Loucy (cell line): Measurements from ENCODE around the gene IL12RB2.

Source experiments
- H2AFZ ChIP-seq: fragments of 200-600 bp; sonication (generic); 2 replicates; pipeline ENCODE4 v1.6.0; 2016; ENCODE audit warnings: antibody characterized with exemption, mild to moderate bottlenecking, low read length, moderate library complexity
- H3F3A ChIP-seq: fragments of 200-600 bp; 2 replicates; pipeline ENCODE4 v1.6.0; 2016; ENCODE audit warnings: antibody characterized with exemption, low read depth, mild to moderate bottlenecking
- H3K27me3 ChIP-seq: fragments of 200-600 bp; sonication (generic); 2 replicates; pipeline ENCODE4 v1.6.1; 2014; ENCODE audit warnings: low read length, mild to moderate bottlenecking; ENCODE audit not compliant: insufficient read depth, poor library complexity, severe bottlenecking
- H3K36me3 ChIP-seq: fragments of 200-600 bp; sonication (generic); 2 replicates; pipeline ENCODE4 v1.6.1; 2016; ENCODE audit warnings: low read length; ENCODE audit not compliant: insufficient read depth
- H3K4me1 ChIP-seq: fragments of 200-600 bp; sonication (generic); 2 replicates; pipeline ENCODE4 v1.5.1; 2014; ENCODE audit warnings: low read length, mild to moderate bottlenecking; ENCODE audit not compliant: insufficient read depth, poor library complexity, severe bottlenecking
- H3K4me2 ChIP-seq: fragments of 200-600 bp; sonication (generic); 2 replicates; pipeline ENCODE4 v1.6.0; 2014; ENCODE audit warnings: antibody characterized with exemption, low read length, low read depth, mild to moderate bottlenecking; ENCODE audit not compliant: poor library complexity, severe bottlenecking
- H3K4me3 ChIP-seq: fragments of 200-600 bp; sonication (generic); 2 replicates; pipeline ENCODE4 v1.5.1; 2014; ENCODE audit warnings: low read length, mild to moderate bottlenecking, mixed read lengths; ENCODE audit not compliant: poor library complexity, severe bottlenecking
- H3K79me2 ChIP-seq: fragments of 200-600 bp; sonication (generic); 2 replicates; pipeline ENCODE4 v1.6.1; 2014; ENCODE audit warnings: low read length; ENCODE audit not compliant: insufficient read depth
- H3K9ac ChIP-seq: fragments of 200-600 bp; sonication (generic); 2 replicates; pipeline ENCODE4 v1.6.0; 2014; ENCODE audit warnings: mild to moderate bottlenecking, low read depth, low read length, moderate library complexity; ENCODE audit not compliant: poor library complexity, severe bottlenecking
- H3K9me2 ChIP-seq: fragments of 200-600 bp; sonication (generic); replicated peaks from 2 replicates; pipeline ENCODE4 v1.6.1; 2016; ENCODE audit warnings: low read depth, low read length, mixed read lengths
- H3K9me3 ChIP-seq: fragments of 200-600 bp; sonication (generic); 2 replicates; pipeline ENCODE4 v1.6.1; 2014; ENCODE audit warnings: mild to moderate bottlenecking, antibody characterized with exemption, low read length, low read depth; ENCODE audit not compliant: insufficient read depth
- H4K20me1 ChIP-seq: fragments of 200-600 bp; sonication (generic); 2 replicates; pipeline ENCODE4 v1.6.0; 2014; ENCODE audit warnings: antibody characterized with exemption, low read length, mild to moderate bottlenecking; ENCODE audit not compliant: insufficient read depth, poor library complexity, severe bottlenecking
- CTCF ChIP-seq: fragments of 200-600 bp; sonication (generic); conservative IDR thresholded peaks from 2 replicates; pipeline ENCODE4 v1.5.1; 2014; ENCODE audit warnings: mild to moderate bottlenecking, antibody characterized with exemption, low read length
- EZH2phosphoT487 ChIP-seq: fragments of 200-600 bp; IDR thresholded peaks from 2 replicates; pipeline ENCODE4 v1.6.1; 2018; ENCODE audit warnings: antibody characterized with exemption, mild to moderate bottlenecking, moderate library complexity, borderline replicate concordance

The IL12RB2 gene

GRCh38 chr1:67307251-67308060, at the start of gene IL12RB2:
IL12RB2 (plus strand) TSS chr1:67307873; CDS start chr1:67320369, 12,496 bp downstream.
- H3F3A ChIP-seq = no peaks in the 10 kb centered on the region
- H3K4me2 ChIP-seq = no peak within 1 kb of the TSS
- H4K20me1 ChIP-seq = no peaks in the 10 kb centered on the region
- H3K9ac ChIP-seq = no peak within 1 kb of the TSS
- no peaks in the 10 kb centered on the region for H3K79me2 ChIP-seq
- no peaks in the 10 kb centered on the region for H3K4me1 ChIP-seq
- H3K9me2 ChIP-seq = no peaks in the 10 kb centered on the region
- no peak within 1 kb of the TSS for H2AFZ ChIP-seq
- TF ChIP-seq CTCF (no peak), EZH2phosphoT487 (no peak)
- H3K27me3 ChIP-seq = no peaks in the 10 kb centered on the region
- no peaks in the 10 kb centered on the region for H3K36me3 ChIP-seq
- H3K9me3 ChIP-seq = no peaks in the 10 kb centered on the region
- H3K4me3 ChIP-seq = no peak within 1 kb of the TSS

- Histone ChIP-seq H3K4me1 (peaks cover 68% of the 10 kb centered on the region), H3F3A (peaks cover 11% of the 10 kb centered on the region; the same call in 1 of the 2 replicates), H3K27me3 (no peaks in the 10 kb centered on the region), H3K9me2 (no peaks in the 10 kb centered on the region), H4K20me1 (no peaks in the 10 kb centered on the region), H3K79me2 (0 out of 2 replicates have a peak, but pooled peaks cover 4% of the 10 kb centered on the region), H3K9ac (peak overlapping the region; percentile 70), H2AFZ (peak overlapping the region; percentile 61; the same call in 1 of the 2 replicates), H3K9me3 (no peaks in the 10 kb centered on the region), H3K4me2 (peak overlapping the region; percentile 16), H3K36me3 (no peaks in the 10 kb centered on the region), H3K4me3 (no peak overlapping the region)
- TF ChIP-seq EZH2phosphoT487 (no peak), CTCF (peak; percentile 81)
These were observed 46.0 kb upstream of the IL12RB2 start for GRCh38 chr1:67261680-67262079.

GRCh38 chr1:67262735-67263134, 44.9 kb upstream of the IL12RB2 start:
- no peaks in the 10 kb centered on the region for H3K9me3 ChIP-seq
- peaks cover 11% of the 10 kb centered on the region; the same call in 1 of the 2 replicates for H3F3A ChIP-seq
- H3K9ac ChIP-seq = peak overlapping the region; percentile 70
- no peaks in the 10 kb centered on the region for H3K27me3 ChIP-seq
- TF ChIP-seq EZH2phosphoT487 = no peak
- no peak for TF ChIP-seq CTCF
- H3K4me2 ChIP-seq = peak overlapping the region; percentile 20
- no peaks in the 10 kb centered on the region for H3K9me2 ChIP-seq
- H3K4me3 ChIP-seq = no peak overlapping the region
- H3K79me2 ChIP-seq = 0 out of 2 replicates have a peak, but pooled peaks cover 4% of the 10 kb centered on the region
- peaks cover 70% of the 10 kb centered on the region for H3K4me1 ChIP-seq
- H3K36me3 ChIP-seq = no peaks in the 10 kb centered on the region
- H4K20me1 ChIP-seq = no peaks in the 10 kb centered on the region
- no peak overlapping the region for H2AFZ ChIP-seq
